ENCODE measurements around the gene TGFBI.

The TGFBI gene

DNA sequence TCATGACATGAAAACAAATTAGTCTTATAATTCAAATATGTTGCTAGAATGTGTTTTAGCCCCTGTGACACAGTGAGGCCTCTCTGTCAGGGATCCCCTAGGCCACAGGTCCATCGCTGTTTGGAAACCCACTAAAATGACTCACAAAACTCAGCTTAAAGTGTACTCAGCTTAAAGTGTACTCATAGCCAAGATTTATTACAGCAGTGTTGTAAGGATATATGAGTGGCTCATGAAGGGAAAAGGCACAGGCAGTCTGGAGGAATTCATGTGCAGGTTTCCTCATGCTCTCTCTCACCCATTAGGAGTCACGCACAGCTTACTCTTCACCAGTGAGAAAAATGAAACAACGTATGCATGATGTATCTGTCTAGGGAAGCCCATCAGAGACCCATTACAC is 24.4 kb upstream of the TGFBI start:
- no peak for DNase-seq

DNA sequence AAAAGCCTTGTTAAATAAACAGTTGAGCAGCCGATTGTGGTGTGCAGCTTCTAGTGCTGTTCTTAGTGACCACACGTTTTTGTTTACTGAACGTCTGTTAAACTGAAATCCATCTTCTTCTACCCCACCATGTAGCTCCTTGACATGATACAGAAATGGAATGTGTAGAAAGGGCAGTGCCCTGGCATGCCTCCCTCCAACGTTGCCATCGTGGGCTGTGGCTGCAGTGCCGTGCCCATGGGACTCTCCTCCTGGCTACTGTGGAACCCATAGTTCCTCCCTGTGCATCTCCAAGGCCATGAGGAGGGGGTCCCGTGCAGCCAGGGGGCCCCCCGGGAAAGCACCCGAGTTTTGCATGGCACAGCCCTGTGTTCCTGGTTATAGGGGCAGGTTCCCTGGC is 23.3 kb upstream of the TGFBI start:
- DNase-seq = no peak

DNA sequence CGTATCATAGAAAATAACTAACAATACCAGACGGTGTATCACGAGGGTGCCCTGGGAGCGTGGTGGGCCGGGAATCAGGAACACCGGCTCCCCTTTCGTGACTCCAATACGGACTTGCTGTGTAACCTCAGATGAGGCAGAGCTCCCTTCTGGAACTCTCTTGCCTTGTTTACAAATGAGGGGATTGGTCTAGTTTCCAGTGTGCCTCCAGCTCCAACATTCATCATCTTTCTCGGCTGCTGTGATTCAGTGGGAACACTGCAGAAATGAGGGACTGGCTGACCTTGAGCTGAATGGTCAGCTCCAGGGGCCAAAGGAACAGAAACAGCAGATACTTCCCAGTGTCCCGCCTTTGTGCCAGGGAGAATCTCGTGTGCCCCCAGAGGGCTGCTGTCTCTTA is 22.6 kb upstream of the TGFBI start:
- DNase-seq = peak; percentile 32

DNA sequence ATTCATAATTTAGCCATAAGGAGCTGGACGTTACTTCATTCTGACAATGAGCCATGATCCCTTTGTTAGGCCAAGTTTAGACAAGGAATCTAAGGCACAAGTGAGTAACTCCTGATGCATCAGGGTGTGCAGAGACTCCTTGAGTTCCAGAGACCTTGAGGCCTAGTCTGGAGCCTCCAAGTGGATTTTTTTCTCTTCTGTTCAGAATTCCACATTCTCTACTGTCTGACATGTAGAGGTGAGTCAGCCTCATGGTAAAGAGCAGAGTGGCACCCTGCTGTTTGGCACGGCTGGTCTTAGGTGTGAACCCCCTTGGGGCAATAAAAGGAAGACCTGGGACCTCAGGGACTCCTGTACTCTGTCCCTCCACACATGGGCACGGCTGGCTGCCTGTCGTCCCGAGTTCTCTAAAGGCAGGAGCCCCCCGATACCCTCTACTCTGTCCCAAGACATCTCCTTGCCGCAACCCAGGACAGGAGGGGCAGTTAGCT is 22.0 kb upstream of the TGFBI start:
- peak; percentile 76 for DNase-seq

DNA sequence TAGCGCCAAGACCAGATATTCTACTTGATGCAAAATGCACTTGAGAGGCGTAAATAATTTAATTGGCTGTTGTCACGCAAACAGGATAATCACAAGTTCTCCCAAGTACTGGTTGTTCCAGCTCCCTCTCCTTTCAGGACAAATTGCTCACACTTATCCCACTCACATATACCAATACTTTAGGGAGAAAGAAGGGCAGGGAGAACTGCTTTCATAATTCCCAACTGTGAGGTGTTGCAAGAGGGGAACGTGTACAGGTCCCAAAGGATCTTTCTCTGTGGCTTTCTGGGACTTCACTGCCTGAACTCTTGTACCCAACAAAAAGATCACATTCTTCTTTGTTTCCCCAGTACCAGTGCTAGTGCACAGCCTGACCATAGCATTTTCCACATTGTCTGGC is 21.5 kb upstream of the TGFBI start:
- DNase-seq = peak; percentile 33

DNA sequence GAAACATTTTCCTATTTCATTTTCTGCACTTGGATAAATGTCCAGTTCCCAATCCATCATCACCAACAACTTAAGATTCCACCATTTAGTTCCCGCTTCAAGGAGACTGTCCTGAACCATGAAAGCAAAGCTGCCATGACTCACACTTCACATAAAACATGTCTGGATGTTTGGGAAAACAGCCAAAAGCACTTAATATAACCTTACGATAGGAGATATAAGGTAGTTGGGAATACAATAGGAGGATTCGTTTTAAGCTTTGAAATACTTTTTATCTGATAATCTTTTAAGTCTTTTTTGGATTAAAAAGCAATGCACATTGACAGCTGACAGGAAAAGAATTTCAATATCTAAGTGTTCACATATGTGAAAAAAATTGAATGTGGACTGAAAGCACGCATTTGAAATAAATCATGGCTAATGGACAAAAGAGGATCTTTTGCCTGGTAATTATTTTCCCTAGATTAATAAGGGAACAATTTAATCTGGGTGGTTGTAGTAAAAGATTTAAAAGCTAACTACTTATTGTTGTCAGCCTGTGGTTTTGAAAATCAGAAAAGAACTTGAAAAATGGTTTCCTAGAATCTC is 17.3 kb upstream of the TGFBI start:
- DNase-seq = peak; percentile 54

DNA sequence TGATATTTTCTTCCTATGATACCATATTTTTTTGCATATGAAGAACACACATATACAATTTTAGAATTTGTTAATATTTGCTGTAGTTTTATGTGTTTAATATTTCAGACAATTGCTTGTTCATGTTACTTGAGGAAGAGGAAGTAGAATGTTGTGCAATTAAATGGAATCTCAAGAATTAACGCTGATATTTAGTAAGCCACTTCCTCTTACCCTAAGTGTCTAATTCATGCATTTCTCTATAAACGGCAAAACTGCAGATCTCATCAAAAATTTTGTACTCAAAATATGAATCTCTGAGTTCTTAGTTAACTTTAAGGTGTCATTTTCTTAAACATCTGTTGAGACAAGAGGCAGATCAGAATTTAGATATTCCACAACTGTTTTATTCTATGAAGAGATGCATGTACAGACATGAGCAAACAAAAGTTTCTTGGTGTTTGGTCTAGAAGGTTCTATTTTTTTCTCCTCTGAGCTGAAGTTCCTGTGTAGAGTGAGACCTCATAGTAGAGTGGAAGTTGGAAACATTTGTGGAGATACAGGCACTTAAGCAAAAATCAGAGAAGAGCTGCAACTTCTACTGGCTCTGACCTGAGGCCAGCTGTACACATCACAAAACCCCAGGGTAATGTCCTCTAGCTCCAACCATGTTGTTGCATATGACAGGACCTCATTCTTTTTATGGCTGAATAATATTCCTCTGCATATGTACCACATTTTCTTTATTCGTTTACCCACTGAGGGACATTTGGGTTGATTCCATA is 16.6 kb upstream of the TGFBI start:
- DNase-seq = no peak

DNA sequence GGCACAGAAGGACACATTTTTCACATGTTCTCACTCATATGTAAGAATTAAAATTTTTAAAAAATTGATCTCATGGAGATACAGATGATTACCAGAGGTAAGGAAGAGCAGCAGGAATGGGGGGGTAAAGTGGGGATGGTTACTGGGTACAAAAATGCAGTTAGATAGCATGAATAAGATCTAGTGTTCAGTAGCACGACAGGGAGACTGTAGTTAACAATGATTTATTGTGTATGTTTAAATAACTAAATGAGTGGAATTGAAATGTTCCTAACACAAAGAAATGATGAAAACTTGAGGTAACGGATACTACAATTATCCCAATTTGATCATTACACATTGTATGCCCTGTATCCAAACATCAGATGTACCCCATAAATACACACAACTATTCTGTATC is 15.2 kb upstream of the TGFBI start:
- no peak for DNase-seq

DNA sequence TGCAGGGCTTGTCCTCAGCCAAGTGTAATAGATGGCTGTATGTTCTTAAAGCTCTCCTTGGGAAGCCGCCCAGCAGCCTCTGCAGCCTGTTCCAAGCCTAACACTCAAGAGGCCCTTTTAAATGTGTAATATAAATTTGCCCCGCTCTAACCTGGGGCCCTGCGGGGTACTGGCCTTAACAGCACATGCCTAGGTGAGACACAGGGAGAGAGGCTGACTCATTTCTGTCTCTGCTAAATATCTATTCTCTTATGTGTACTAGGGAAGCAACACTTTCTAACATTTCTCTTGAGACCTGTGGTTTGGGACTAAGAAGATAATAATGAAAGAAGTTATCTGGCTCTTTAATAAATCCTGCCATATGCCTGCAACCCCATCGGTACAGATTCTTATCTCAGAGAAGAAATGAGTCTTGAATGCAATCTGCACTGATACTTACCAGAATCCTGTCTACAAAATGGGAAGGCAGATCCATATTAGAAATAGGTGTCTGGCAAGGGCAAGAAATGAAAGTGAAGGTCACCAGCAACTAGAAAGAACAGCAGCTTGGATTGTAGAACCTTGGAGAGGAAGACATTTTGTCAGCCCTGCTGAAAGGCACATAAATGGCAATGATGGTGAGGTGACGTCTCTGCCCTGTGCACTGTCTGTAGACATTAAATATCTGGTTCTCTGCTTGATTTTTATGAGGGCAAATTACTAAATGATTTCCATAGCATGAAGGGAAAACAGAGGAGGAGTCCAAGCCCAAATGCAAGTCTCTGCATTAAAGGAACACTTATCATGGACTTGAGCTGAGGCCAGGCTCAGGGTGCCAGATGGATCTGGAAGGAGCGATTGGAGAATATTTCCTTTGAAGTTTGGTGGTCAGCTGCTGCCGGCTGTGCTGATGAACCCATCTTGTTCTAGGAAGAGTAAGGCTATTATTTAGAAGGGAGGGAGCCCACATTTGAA is 14.5 kb upstream of the TGFBI start:
- peak; percentile 60 for DNase-seq

DNA sequence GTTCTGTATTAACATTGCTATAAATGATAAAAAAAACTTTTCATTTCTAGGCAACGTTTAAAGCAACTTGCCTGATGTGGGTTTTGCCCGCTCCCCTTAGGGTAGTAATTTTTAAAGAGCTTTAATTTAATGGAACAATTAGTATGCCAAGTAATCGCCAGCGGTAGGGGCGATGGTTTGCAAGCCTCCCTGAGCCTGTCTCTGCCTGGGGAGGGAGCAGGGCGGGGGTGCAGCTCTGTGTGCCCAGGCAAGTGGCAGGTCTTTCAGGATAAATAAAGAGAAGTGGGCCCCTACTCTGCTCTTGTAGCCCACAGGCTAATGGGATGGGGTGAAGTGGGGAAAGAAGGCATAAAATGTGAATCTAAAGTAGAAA is 13.8 kb upstream of the TGFBI start:
- no peak for DNase-seq

DNA sequence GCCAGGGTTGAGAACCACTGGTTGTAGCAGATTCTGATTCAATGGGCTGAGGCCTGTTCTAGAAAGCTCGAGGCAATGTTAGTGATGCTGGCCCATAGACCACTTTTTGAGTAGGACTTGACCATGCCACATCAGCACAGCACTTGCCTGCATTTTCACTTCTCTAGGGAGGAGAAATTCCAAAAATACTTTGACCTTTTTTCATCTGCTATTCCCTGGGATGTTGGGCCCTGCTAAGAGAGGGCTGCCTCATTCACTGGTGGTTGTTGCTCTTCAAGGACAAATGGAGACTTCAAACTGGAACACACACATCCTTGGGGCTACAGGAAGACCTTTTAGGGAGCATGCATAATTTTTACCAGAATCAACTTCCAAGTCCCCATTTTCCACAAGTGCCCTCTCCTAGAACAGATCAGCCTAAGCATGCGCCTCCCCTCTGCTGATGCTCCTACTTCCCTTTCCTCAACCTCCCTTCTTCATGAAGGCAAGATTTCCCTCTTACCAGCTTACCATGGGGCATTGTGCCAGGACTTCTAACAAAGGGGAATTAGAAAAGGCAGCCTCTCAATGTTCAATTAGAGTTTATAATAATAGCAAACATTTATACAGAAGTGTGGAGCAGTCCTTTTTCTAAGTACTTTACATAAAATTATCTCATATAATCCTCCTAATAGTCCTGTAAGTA is 12.7 kb upstream of the TGFBI start:
- peak; percentile 35 for DNase-seq

DNA sequence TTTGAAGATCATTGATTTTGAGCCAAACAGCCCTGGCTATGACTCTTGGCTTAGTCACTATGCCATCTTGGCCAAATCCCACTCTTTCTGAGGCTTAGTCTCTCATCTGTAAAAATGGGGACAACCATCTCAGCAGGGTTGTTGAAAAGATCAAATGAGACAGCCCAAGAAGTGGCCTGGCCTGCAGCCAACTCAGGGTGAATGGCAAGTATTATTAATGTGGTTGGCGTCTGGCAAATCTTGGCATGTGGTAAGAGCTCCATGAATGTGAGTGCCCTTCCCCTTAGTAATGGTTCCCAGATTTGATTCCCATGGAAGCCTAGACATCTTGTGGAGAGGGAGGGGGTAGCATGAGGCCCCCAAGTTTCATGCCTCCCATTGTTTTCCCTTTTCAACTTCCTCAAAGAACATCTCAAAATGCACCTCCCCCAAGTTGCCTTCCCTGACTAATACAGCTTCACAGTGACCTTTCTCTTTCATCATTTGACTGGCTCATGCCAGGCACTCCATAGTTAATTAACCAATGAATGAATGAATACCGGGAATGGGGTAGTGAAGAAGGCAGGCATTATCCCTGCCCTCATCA is 11.8 kb upstream of the TGFBI start:
- peak; percentile 32 for DNase-seq

DNA sequence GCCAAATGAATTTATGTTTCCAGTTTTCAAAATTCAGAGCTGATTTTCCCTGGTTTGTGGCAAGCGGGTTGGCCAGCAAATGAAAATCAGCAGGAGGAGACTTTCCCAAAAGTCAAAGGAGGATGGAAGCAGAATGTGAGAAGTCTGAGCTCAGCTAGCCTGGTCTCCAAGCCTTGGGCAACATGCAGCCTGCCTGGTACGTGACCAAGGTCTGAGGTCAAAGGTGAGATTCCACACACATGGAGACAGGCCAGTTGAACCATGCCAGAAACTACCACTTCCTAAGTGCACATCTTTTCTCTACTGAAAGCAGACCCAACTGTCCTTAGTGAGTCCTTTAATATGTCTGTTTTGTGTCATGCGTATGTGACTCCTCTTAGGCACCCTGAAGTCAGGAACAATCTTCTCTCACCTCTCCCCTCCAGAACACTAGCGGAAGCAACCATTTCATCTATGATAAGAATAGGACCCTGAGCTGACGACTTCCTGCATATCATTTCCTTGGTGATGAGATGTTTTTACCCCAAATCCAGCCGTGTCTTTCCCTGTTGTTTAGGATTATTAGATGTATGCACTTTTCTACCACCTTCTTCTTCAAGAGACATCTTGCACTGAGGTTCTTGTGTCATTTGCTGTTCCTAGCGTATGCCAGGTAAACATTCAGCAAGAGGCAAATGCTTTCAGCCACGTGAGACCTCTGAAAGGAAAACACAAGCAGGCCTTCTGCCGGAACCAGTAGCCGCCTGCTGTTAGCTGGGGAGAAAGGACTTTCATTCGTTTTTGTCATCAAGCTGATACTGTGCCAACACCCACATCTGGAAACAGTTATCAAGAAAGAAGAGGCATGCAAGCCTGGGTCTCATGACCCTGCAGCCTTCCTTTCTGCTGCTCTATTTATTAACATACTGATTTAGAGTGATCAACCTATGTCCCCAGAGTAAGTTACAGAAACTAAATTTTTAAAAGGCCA is 9.7 kb upstream of the TGFBI start:
- peak; percentile 84 for DNase-seq

DNA sequence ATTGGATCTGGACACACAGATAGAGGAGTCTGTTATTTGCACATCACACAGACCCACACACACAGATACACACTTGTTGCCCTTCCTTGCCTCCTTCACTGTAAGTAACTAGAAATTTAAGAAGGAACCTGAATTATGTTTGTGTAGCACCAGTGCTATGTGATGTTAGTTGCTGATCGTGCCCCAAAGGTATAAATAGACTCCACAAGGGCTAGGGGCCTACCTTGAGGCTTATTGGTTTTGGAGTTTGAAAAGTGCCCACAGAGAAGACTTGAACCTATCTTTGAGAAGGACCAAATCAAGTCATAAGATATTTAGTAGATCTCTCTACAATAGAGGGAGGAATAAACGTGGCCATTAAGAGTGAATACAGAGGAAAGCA is 8.8 kb upstream of the TGFBI start:
- peak; percentile 37 for DNase-seq

DNA sequence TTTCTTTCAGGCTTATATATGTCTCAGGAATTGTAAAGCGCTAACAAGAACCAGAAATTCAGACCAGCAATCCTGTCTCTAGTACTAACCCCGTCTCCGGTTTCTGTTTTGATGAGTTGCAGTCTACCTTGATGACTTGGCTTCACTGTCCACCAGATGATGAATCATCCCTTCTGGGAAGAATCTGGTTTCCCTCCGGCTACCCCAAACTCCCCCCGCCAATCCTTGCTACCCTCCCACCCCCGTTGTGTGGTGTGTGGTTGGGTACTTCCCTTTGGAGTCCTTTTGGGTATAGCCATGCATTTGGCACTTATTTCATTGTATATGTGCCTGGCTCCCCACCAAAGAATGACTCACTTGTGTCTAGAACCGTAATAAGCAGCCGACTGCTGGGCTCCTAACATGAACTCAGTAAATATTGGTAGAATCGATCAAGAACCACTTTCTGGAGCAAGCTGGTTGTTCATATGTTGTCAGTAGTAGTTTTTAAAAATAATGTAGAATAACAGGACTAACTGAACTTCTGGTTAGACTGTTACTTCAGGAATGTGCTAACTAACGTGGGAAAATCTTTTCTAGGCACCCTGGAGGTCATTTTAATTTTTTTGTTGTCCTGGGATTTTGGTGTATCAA is 8.3 kb upstream of the TGFBI start:
- peak; percentile 97 for DNase-seq

DNA sequence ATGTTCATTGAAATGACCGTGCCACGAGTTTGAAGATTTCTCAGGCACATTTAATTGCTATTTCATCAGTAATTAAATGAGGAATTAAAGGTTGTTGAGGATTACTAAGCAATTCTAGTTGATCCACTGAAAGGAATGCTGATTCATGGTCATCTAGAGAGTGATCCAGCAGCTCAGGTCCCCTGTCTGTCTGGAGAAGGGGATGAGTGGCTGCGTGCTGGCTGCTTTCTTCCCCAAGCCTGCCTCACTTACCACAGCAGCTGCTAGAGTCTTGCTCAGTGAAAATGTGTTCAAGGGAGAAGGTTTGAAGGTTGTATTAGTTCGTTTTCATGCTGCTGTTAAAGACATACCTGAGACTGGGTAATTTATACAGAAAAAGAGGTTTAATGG is 7.8 kb upstream of the TGFBI start:
- DNase-seq = peak; percentile 73

DNA sequence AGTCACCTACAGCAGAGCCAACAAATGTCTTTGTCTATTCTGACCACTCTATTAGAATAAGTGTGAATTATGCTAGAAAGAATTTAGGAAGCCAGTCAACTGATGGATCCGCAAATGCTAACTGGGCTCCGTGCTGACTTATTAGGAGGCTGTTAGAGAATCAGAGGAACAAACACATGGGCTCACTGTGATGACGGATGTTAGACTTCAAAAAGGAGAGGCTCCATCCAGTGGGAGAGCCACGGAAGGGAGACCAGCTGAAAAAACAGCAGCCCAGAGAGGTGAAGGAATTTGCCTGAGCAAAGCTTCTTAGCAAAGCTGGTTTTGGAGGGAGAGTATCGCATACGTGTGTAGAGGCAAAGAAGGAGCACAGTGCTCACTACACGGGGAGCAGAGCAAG is 5.8 kb upstream of the TGFBI start:
- DNase-seq = peak; percentile 38

DNA sequence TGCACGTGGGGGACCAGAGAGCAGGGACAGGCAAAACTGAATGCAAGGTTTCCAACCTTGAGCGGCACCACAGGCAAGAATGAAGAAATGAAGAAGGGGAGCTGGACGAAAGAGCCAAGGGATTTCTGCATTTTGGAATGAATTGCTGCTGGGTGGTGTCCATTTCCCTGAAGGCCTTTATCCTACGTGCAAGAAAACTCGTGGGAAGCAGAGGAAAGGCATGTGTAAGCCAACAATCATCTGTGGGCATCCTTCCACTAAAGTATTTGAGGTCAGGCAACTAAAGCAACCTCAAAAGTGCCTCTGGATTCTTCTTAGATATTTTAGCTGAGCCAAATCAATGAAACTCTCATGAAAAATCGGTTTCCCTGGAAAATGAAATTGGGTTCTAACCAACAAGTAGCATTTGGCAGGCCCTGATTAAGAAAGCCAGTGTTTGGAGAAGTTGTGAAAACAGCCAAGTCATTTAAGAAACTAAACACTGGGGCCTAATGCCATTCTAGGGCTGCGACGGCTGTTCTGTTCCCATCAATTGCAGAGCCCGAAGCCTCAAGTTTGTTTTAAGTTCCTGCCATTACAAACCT is 4.7 kb upstream of the TGFBI start:
- peak; percentile 33 for DNase-seq

DNA sequence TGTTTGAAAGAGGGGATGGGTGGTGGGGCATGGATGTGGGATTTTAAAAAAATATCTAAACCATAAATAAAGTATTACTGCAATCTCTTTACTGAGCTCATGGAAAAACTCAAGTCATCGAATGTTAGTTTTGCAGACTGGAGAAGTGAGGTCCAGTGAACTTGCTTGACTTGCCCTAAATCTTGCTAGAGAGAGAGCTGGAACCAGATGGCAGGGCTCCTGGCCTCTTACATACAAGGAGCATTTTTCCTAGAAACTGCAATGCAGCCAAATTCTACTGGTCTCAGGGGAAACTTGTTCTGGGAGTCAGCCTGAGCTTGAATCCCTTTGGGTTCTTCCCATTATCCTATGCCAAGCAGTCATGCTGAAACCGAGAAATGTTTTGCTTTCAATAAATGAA is 2.9 kb upstream of the TGFBI start:
- no peak for DNase-seq

DNA sequence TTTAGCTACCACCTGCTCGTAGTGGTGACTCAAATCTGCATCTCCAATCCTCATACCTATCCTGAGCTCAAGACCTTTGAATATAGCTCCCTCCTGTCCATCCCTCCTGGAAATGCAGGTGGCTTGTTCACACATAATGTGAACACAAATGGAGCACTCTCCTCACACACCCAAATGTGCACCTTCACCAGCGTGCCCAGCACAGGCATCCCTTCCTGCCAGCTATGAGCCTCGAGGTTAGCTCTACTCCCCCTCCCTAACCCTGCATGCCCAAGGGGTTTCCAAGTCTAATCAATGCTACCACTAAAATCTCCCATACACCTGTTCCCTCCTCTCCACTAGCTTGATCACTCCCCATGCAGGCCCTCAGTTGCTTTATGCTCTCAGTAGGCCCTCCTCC is 2.2 kb upstream of the TGFBI start:
- peak; percentile 24 for DNase-seq

DNA sequence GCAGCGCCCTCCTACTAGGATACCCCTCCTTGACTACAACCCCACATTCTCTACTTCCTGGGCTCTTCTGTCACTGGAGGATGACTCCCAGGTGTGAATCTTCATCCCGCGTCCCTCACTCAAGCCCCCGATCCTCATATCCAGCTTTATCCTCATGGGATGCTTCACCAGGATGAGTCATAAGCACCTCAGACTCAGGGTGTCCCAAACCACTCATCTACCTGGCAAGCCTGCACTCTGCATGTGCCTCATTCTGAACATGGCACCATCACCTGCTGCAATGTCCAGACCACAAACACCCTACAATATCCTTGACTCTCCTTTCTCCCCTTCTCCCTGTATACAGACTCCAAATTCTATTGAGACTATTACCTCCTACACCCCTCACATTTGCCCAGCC is 1.5 kb upstream of the TGFBI start:
- DNase-seq = no peak
